Astrocyte of the cerebellum (primary cell): ENCODE results near the gene TJAP1.

Experiments used
- DNase-seq: peaks from one replicate; pipeline ENCODE4 v3.0.0-alpha.2; 2011; ENCODE audit warnings: low read depth
- H3K4me3 ChIP-seq: 2 replicates; pipeline ENCODE4 v1.5.1; 2011; ENCODE audit warnings: mild to moderate bottlenecking, low read depth, low read length, moderate library complexity
- CTCF ChIP-seq: IDR thresholded peaks from 2 replicates; pipeline ENCODE4 v1.5.1; 2012; ENCODE audit warnings: low read length, low read depth, moderate library complexity, mild to moderate bottlenecking; ENCODE audit errors: missing control alignments
- in situ Hi-C: cut with HindIII; loops from 2 replicates; pipeline ENCODE4 v1.10.0; 2017; ENCODE audit warnings: low sequenced_read_pairs

Gene TJAP1

GRCh38 chr6:43499028-43499815 lies 21.9 kb downstream of the TJAP1 start:
- no peak for TF ChIP-seq CTCF
- no peak overlapping the region for H3K4me3 ChIP-seq
- DNase-seq = no peak
- in situ Hi-C loops = no loop called here

GRCh38 chr6:43500921-43501320 lies 23.6 kb downstream of the TJAP1 start:
- no peak for DNase-seq
- in situ Hi-C loops = loop anchor here (5.0 to 10.0 kb wide), 2 partner anchors 39 to 176 kb away; no protein-coding TSS in a partner anchor
- no peak for TF ChIP-seq CTCF

GRCh38 chr6:43502666-43503065 lies 25.3 kb downstream of the TJAP1 start:
- H3K4me3 ChIP-seq = no peak overlapping the region
- in situ Hi-C loops = loop anchor here (5.0 to 10.0 kb wide), 2 partner anchors 40 to 178 kb away; no protein-coding TSS in a partner anchor
- no peak for DNase-seq
- no peak for TF ChIP-seq CTCF

More at GRCh38 chr6:43500921-43501320, 23.6 kb downstream of the TJAP1 start:
- H3K4me3 ChIP-seq = no peak overlapping the region

GRCh38 chr6:43503443-43503842 lies 26.1 kb downstream of the TJAP1 start:
- no peak for DNase-seq
- in situ Hi-C loops = loop anchor here (5.0 to 10.0 kb wide), 2 partner anchors 41 to 179 kb away; no protein-coding TSS in a partner anchor
- no peak for TF ChIP-seq CTCF
- no peak overlapping the region for H3K4me3 ChIP-seq

- in situ Hi-C loops = loop anchor here (5.0 to 10.0 kb wide), 2 partner anchors 43 to 180 kb away; no protein-coding TSS in a partner anchor
- no peak for DNase-seq
- no peak for TF ChIP-seq CTCF
- no peak overlapping the region for H3K4me3 ChIP-seq
These were observed 27.6 kb downstream of the TJAP1 start for GRCh38 chr6:43504756-43505593.

- DNase-seq = no peak
These were observed 28.3 kb downstream of the TJAP1 start for GRCh38 chr6:43505718-43506117.

More at GRCh38 chr6:43505718-43506117, 28.3 kb downstream of the TJAP1 start:
- TF ChIP-seq CTCF = no peak
- no peak overlapping the region for H3K4me3 ChIP-seq
- in situ Hi-C loops = loop anchor here (10.0 kb wide), 1 partner anchor 181 kb away; no protein-coding TSS in a partner anchor
